ENCODE data around the gene GCSAM.

The GCSAM gene, protein sequence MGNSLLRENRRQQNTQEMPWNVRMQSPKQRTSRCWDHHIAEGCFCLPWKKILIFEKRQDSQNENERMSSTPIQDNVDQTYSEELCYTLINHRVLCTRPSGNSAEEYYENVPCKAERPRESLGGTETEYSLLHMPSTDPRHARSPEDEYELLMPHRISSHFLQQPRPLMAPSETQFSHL

DNA sequence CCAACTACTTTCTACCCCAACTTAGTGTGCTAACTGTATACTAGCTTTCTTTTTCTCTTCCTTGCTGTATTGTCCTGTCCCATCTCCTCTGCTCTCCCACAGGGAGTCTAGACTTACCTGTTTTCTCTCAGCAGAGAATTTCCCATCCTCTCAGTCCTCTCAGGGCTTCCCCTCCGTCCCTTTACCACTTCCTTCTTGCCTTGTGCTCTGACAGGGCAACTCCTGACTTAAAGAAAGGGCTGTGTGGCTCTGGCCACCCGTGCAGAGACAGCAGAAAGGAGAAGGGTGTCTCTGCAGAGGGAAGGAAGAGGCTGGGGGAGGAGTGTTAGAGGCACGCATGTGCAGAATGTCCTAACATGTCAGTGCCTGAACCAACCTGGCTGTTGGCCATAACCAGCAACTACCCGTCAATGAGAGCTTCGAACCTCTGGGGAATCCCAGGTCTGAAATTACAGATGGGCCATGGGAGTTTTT lies at the start of gene GCSAM:
Gene GCSAM, minus strand, starts transcription at position 274 of the 474 bp plus-strand sequence. Its CDS starts 128 bp downstream, at position 146.
- DNase-seq = peak; percentile 95

GRCh38 chr3:112175646-112176045 lies 42.6 kb upstream of the GCSAM start:
- DNase-seq = no peak

GRCh38 chr3:112175037-112175436 lies 42.0 kb upstream of the GCSAM start:
- no peak for DNase-seq

DNA sequence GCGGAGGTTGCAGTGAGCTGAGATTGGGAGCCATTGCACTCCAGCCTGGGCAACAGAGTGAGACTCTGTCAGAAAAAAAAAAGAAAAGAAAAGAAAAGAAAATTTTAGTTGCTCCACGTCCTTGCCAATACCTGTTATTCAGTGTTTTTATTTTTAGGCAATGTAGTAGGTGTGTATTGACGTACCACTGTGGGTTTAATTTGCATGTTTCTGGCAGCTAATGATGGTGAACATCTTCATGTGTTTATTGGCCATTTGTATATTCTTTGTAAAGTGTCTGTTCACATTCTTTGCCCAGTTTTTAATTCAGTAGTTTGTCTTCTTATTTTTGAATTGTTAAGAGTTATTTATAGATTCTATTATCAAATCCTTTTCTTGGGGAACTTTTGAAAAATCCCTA lies 38.1 kb upstream of the GCSAM start:
- no peak for DNase-seq

DNA sequence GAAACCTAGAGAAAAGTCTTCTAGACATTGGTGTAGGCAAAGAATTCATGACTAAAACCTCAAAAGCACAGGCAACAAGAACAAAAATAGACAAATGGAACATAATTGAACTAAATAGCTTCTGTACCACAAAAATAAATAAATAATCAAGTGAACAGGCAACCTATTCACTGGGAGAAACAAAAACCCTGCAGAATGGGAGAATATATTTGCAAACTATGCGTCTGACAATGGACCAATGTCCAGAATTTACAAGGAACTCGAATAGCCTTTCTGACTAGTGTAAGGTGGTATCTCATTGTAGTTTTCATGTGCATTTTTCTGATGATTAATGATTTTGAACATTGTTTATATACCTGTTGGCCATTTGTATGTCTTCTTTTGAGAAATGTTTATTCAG lies 37.0 kb upstream of the GCSAM start:
- DNase-seq = no peak

- no peak for DNase-seq
Observed at GRCh38 chr3:112167758-112168157, 34.7 kb upstream of the GCSAM start.

DNA sequence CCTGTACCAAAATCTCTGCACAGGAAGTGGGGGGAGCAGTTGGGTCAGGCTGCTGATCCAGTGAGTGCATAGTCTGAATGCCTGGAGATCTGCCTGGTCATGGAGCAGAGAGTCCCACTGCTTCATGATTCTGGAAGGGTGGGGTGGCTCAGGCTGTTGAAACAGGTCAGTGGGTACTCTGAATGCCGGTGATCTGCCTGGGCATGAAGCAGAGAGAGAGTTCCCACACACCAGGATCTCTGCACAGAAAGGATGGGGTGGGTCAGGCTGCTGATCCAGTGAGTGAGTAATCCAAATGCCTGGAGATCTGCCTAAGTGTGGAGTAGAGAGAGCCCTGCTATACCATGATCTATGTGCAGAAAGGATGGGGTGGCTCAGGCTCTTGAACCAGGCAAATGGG lies 16.1 kb upstream of the GCSAM start:
- DNase-seq = no peak

- DNase-seq = no peak
Observed at GRCh38 chr3:112143689-112144088, 10.6 kb upstream of the GCSAM start.

DNA sequence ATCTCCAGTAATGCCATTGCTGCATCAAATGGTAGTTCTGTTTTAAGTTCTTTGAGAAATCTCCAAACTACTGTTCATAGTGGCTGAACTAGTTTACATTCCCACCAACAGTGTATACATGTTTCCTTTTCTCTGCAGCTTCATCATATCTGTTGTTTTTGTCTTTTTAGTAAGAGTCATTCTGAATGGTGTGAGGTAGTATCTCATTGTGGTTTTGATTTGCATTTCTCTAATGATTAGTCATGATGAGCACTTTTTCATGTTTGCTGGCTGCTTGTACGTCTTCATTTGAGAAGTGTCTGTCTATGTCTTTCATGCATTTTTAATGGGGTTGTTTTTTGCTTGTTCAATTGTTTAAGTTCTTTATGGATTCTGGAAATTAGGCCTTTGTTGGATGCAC lies 10.2 kb upstream of the GCSAM start:
- DNase-seq = no peak

- no peak for DNase-seq
Observed at GRCh38 chr3:112141293-112141692, 8.2 kb upstream of the GCSAM start.

GRCh38 chr3:112140584-112140983 lies 7.5 kb upstream of the GCSAM start:
- DNase-seq = no peak

DNA sequence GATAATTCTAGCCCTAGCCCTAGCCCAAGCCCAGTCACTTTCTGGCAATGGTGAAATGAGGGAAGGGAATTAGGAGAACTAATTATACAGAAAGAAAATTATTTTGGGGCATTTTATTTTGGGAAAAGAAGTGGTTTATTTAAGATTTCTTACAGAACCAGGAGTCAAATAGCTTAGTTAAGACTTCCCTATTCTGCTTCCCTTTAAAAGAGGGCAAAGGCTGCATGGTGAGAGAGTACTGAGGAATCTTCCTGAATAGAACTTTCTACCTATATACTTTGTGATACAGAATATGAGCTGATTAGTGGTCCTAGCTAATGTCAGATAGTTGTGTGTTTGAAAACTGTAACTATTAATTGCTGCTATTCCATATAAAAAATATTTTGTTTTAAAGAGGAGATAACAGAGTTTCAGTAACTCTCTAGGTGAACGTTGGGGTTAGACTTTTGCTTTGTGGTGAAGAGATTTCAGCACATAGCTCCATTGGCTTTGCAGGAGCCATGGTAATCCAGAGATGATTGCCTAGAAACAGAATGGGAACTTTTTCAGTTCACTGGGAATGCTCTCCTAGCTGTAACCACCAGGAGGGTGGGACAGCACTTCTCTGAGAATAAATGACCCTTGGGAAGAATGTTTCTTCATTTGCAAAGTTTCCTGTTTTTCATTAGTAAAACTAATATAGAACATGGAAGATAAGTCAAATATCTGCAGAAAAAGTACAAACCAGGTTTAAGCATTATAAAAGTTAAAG lies 5.3 kb upstream of the GCSAM start:
- no peak for DNase-seq

DNA sequence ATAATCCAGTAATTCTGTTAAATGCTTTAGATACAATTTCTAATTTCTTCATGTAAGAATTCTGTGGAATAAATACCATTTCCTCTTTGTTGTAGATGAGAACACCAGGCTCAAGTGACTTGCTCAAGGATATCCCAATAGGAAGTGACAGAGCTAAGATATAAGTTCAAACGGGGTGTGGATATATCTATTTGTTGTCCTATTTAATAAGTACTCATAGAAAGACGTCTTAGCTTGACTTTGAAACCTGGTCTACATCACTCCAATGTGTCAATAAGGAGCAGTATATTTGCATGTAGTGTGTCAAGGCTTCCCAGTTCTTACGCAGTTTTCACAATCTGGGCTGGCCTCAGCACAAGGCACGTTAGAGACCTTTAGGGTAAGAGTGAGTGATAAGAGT lies 4.7 kb upstream of the GCSAM start:
- DNase-seq = no peak

GRCh38 chr3:112136959-112137693 lies 4.1 kb upstream of the GCSAM start:
- DNase-seq = peak; percentile 38

GRCh38 chr3:112136046-112136445 lies 3.0 kb upstream of the GCSAM start:
- no peak for DNase-seq

DNA sequence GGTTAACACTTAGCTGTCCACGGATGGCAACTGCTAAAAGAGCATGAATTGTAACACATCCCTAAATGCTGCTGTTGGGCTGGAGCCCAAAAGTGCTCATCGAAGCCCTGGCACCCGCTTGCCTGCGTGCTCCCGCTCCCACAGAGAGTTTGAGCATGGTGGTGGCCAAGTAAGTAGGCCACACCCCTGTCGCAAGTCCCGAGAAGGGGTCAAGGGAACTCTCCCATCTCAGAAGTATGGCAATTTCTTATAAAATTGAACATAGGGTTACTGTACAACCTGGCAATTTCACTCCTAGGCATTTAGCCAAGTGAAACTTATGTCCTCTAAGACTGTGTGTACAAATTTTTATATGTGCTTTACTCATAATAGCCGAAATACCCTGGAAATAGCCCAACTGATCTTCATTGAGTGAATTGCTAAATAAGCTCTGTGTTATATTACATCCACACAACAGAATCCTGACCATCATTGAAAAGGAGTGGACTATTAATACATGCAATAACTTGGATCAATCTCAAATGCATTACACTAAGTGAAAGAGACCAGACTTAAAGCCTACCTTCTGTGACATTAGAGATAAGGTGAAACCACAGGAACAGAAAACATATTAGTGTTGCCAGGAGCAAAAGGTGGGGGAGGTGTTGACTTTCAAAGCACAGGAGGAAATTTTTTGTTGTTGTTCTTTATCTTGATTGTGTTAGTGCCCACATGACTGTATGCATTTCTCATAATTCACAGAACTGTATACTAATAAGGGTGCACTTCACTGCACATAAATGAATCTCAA lies 1.5 kb upstream of the GCSAM start:
- DNase-seq = no peak

DNA sequence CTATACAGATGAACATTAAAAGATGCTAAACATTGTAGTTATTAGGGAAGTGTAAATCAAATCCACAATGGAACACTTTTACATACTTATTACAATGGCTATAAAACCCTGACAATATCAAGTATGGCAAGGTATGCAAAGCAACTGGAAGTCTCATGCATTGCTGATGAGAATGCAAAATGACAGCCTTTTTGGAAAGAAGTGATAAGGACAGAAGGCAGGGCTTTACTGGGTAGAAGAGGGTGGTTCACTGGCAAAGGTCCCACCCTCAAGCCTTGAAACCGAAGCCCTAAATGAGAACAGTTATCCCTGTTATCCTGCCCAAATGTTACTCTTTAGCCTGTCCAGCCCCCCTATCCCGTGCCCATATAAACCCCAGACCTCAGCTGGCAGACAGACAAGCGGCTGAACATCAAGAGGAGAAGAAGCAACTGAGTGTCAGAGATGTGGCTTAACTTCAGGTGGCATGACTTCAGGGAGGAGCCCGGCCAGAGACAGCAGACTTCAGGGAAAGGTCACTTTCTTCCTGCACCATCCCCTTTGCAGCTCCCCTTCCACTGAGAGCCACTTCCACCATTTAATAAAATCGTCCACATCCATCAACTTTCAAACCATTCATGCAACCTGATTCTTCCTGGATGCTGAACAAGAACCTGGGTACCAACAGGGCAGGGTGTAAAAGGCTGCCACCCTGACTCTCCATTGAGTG lies 732 bp upstream of the GCSAM start:
- no peak for DNase-seq

DNA sequence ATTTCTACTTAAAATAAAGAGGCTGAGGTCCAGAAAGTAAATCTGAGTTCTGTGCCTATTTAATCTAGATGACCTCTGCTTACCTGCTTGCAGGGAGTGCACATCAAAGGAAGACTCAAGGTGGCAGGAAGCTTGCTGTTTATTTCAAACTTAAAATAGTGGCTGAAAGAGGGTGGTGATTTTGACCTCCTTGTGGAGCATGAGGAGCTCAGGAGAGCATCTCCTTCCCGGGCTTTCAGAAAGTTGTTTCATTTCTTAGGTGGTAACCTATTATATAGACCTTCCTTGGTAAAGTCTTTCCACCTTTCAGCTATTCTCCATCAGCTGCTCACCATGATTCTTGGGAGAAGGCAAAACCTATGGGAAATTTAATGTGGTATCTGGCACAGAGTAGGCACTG lies 494 bp downstream of the GCSAM start:
- no peak for DNase-seq

DNA sequence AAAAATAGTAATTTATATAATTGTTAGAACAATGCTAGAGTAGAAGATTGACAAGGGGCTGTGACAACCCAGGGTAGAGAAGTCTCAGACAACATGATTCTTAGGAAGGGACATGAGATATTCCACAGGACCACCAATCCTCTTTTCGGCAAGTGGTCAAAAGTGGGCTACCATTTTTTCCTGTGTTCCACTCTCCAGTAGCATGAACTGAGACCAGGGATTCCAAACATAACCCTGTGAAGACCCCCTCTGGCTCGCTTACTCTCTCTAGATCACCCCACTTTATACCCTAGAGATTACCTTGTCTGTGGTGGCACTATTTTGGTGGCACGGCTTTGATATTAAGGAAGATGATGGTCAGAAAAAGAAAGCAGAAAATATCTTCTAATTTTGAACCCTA lies 960 bp downstream of the GCSAM start:
- DNase-seq = no peak

GRCh38 chr3:112131111-112131510 lies 1.9 kb downstream of the GCSAM start:
- DNase-seq = no peak

DNA sequence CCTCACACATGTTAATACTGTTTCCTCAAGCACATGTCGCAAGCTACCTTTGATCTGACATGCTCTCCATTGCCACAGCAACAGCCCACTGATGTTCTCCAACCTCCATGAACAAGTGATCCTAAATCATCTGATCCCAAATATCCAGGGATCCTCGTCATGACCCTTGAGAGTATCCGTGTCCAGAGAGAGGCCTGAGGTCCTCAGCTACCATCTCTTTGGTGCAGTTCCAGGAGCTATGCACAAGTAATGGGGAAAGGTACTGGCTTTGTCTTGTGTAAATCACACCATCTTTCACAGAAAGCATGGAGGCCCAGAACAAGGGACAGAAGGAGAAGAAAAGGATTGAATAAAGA lies 2.4 kb downstream of the GCSAM start:
- DNase-seq = no peak

DNA sequence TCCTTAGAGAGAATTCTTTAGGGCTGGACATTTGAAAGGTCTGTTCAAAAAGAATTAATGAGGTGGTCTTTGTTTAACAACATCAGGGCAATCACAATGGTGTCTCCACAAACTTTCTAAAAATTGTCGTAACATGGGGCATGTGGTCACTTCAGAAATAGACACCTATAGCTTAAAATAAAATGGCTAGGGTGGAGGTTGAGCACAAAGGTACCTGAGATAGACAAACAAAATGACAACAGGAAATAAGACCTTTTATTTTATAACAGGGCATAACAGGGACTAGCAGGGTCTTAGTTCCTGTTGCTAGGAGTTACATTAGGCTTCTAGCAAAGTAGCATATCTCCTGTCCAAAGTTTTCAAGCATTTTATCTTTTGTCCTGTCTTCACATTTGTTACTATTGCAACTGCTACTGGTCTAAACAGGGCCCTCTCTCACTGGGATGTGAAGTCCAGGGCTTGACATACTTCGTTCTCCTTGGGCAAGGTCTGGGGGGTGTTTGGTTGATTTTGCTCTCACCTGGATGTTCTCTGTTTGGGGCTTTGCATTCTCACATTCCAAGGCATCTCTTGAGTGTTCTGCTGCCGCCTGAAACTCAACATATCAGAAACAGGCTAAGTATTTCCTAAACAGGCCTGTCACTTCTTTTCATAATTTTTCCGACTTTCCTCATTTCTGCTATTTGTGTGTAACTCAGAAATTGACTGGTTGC lies 3.0 kb downstream of the GCSAM start:
- no peak for DNase-seq

Data from NCI-H2171 (cell line).